ENCODE measurements around the gene KCNF1. TPM values are rescaled to one million over a fixed set of nuclear protein-coding genes. Genes with fewer than 3 reads are reported as not detected.

KCNF1 gene
- total RNA-seq, 1 experiment from 2014 or later, result 0.52 TPM

- intact Hi-C loops (cut with micrococcal nuclease), result no loop called here
- Histone ChIP-seq H3K79me2 (ENCODE audit: insufficient read depth, low read length) (no peaks in the 10 kb centered on the region), H3K9me3 (ENCODE audit: control insufficient read depth in 1 of 2, insufficient read depth in 1 of 2, low read depth in 1 of 2, low read length in 2 of 2) (no peaks in the 10 kb centered on the region), H2AFZ (ENCODE audit: low read depth, low read length, poor library complexity, severe bottlenecking) (no peak overlapping the region), H3K4me1 (ENCODE audit: control insufficient read depth in 1 of 2, insufficient read depth in 2 of 2, low read length in 2 of 2) (no peaks in the 10 kb centered on the region), H3K27ac (ENCODE audit: low read depth, low read length) (no peak overlapping the region), H4K20me1 (ENCODE audit: insufficient read depth) (no peaks in the 10 kb centered on the region), H3K9ac (ENCODE audit: low read length) (no peak overlapping the region), H3K9me2 (ENCODE audit: insufficient read depth) (no peaks in the 10 kb centered on the region; the same call in 1 of the 2 replicates), H3K36me3 (ENCODE audit: control insufficient read depth in 1 of 2, insufficient read depth in 2 of 2, low read length in 2 of 2) (no peaks in the 10 kb centered on the region), H3K27me3 (ENCODE audit: insufficient read depth, low read length) (no peaks in the 10 kb centered on the region), H3K4me3 (replicated peaks in 1 of 2; ENCODE audit: low read depth in 1 of 2, low read length in 2 of 2) (no peak overlapping the region), H3K4me2 (ENCODE audit: low read length) (no peak overlapping the region)
- ChIA-PET CTCF (no interaction called here), RAD21 (ENCODE audit: low non-redundant PET in 1 of 2, low total read pairs in 2 of 2, uncharacterized antibody in 2 of 2, unreplicated experiment in 2 of 2) (no interaction called here), POLR2A (no interaction called here)
- BruUV-seq (replicated peaks), result no TSS peak
- DNase-seq (ENCODE audit: low read depth, low spot score), result no peak
- ATAC-seq, result no peak
- TF ChIP-seq FOSL1 (IDR thresholded peaks at IDR 0.05; ENCODE audit: low read depth) (no peak), CTCF (IDR thresholded peaks at IDR 0.05 in 2 of 3, conservative IDR thresholded peaks at IDR 0.05 in 1 of 3; ENCODE audit: borderline replicate concordance in 1 of 3, insufficient read depth in 1 of 3, low read depth in 2 of 3, low read length in 2 of 3) (no peak), TCF7L2 (IDR thresholded peaks at IDR 0.05; ENCODE audit: borderline replicate concordance, extremely low read depth, insufficient read depth, insufficient read length) (no peak), CBX3 (IDR thresholded peaks at IDR 0.05; ENCODE audit: low read depth) (no peak), SIN3A (IDR thresholded peaks at IDR 0.05; ENCODE audit: low read depth) (no peak), POLR2A (IDR thresholded peaks at IDR 0.05; ENCODE audit: borderline replicate concordance, extremely low read depth, insufficient read depth, insufficient read length) (no peak)
Measured at GRCh38 chr2:10960606-10961489, 49.1 kb downstream of the KCNF1 start.

GRCh38 chr2:10961490-10961875 lies 49.7 kb downstream of the KCNF1 start:
- POLR2A ChIA-PET, result no interaction called here
- CTCF ChIA-PET, result no interaction called here
- RAD21 ChIA-PET (ENCODE audit: low non-redundant PET in 1 of 2, low total read pairs in 2 of 2, uncharacterized antibody in 2 of 2, unreplicated experiment in 2 of 2), result no interaction called here
- TF ChIP-seq ZFX (IDR thresholded peaks at IDR 0.05) (no peak), JUND (IDR thresholded peaks at IDR 0.05) (no peak), CEBPB (IDR thresholded peaks at IDR 0.05; ENCODE audit: low read depth) (no peak), POLR2A (IDR thresholded peaks at IDR 0.05; ENCODE audit: borderline replicate concordance, extremely low read depth, insufficient read depth, insufficient read length) (no peak), TCF7L2 (IDR thresholded peaks at IDR 0.05; ENCODE audit: borderline replicate concordance, extremely low read depth, insufficient read depth, insufficient read length) (no peak), YY1 (IDR thresholded peaks at IDR 0.05; ENCODE audit: extremely low read depth, insufficient replicate concordance, low read depth, low read length) (no peak), FOSL1 (IDR thresholded peaks at IDR 0.05; ENCODE audit: low read depth) (no peak), ATF3 (IDR thresholded peaks at IDR 0.05) (no peak), SRF (IDR thresholded peaks at IDR 0.05; ENCODE audit: low read depth) (no peak), RAD21 (IDR thresholded peaks at IDR 0.05; ENCODE audit: low read depth) (no peak), ZBTB33 (IDR thresholded peaks at IDR 0.05; ENCODE audit: extremely low read depth, insufficient replicate concordance, low read length) (no peak)

More at GRCh38 chr2:10961490-10961875, 49.7 kb downstream of the KCNF1 start:
- Histone ChIP-seq H3K9me3 (ENCODE audit: control insufficient read depth in 1 of 2, insufficient read depth in 1 of 2, low read depth in 1 of 2, low read length in 2 of 2) (no peaks in the 10 kb centered on the region), H2AFZ (ENCODE audit: low read depth, low read length, poor library complexity, severe bottlenecking) (no peak overlapping the region), H3K27ac (ENCODE audit: low read depth, low read length) (no peak overlapping the region), H3K27me3 (ENCODE audit: insufficient read depth, low read length) (no peaks in the 10 kb centered on the region), H3K4me2 (ENCODE audit: low read length) (no peak overlapping the region), H3K9me2 (ENCODE audit: insufficient read depth) (no peaks in the 10 kb centered on the region; the same call in 1 of the 2 replicates), H3K79me2 (ENCODE audit: insufficient read depth, low read length) (no peaks in the 10 kb centered on the region), H3K9ac (ENCODE audit: low read length) (no peak overlapping the region), H3K36me3 (ENCODE audit: control insufficient read depth in 1 of 2, insufficient read depth in 2 of 2, low read length in 2 of 2) (no peaks in the 10 kb centered on the region), H3K4me1 (ENCODE audit: control insufficient read depth in 1 of 2, insufficient read depth in 2 of 2, low read length in 2 of 2) (0 out of 4 replicates have a peak, but pooled peaks cover 0 to 4% of the 10 kb centered on the region in 2 experiments), H4K20me1 (ENCODE audit: insufficient read depth) (no peaks in the 10 kb centered on the region), H3K4me3 (replicated peaks in 1 of 2; ENCODE audit: low read depth in 1 of 2, low read length in 2 of 2) (no peak overlapping the region)
- intact Hi-C loops (cut with micrococcal nuclease), result no loop called here
- no peak for ATAC-seq
- BruUV-seq (replicated peaks), result no TSS peak
- DNase-seq (ENCODE audit: low read depth, low spot score), result no peak

All from HCT116 (cell line).